Stimulated activated CD4-positive, alpha-beta T cell treated with anti-CD3 and anti-CD28 coated beads, Interleukin-1b, Interleukin-23, amount 100 ng/mL, for 4 hours (primary cell): ENCODE results near the gene CDC42BPB.

ENCODE experiments used
- DNase-seq, 2 donors: peaks; one replicate each; pipeline ENCODE4 v3.0.0-alpha.2; 2020; ENCODE audit warnings: low read depth in 2 of 2

CDC42BPB gene

GRCh38 chr14:102967506-102967795 is 89.9 kb downstream of the CDC42BPB start:
- no peak for DNase-seq

GRCh38 chr14:102966681-102967505 is 90.5 kb downstream of the CDC42BPB start:
- no peak for DNase-seq

GRCh38 chr14:102965971-102966655 is 91.2 kb downstream of the CDC42BPB start:
- DNase-seq = no peak

GRCh38 chr14:102965282-102965681 is 92.1 kb downstream of the CDC42BPB start:
- no peak for DNase-seq

GRCh38 chr14:102964152-102964730 is 93.1 kb downstream of the CDC42BPB start:
- no peak for DNase-seq

GRCh38 chr14:102962111-102962627 is 95.2 kb downstream of the CDC42BPB start:
- no peak for DNase-seq

GRCh38 chr14:102958461-102958860 is 98.9 kb downstream of the CDC42BPB start:
- no peak for DNase-seq

- DNase-seq = no peak
Measured at GRCh38 chr14:102957222-102957621, 100.1 kb downstream of the CDC42BPB start.

- no peak for DNase-seq
Measured at GRCh38 chr14:102955636-102956408, 101.5 kb downstream of the CDC42BPB start.

- DNase-seq = no peak
Measured at GRCh38 chr14:102954081-102954789, 103.1 kb downstream of the CDC42BPB start.

- no peak for DNase-seq
Measured at GRCh38 chr14:102953100-102953499, 104.2 kb downstream of the CDC42BPB start.

GRCh38 chr14:102952276-102952675 is 105.1 kb downstream of the CDC42BPB start:
- DNase-seq = no peak

GRCh38 chr14:102951799-102952198 is 105.5 kb downstream of the CDC42BPB start:
- DNase-seq = no peak

GRCh38 chr14:102951034-102951433 is 106.3 kb downstream of the CDC42BPB start:
- DNase-seq = no peak

GRCh38 chr14:102949801-102950451 is 107.4 kb downstream of the CDC42BPB start:
- DNase-seq = no peak

- no peak for DNase-seq
Measured at GRCh38 chr14:102949062-102949800, 108.1 kb downstream of the CDC42BPB start.

- DNase-seq = no peak
Measured at GRCh38 chr14:102948698-102949061, 108.7 kb downstream of the CDC42BPB start.

- DNase-seq = no peak
Measured at GRCh38 chr14:102947321-102948103, 109.8 kb downstream of the CDC42BPB start.

GRCh38 chr14:102945346-102946130 is 111.8 kb downstream of the CDC42BPB start:
- no peak for DNase-seq
